Activated naive CD4-positive, alpha-beta T cell (primary cell): ENCODE results near the gene ZNF497.
"Not testable (repeated sequence)": the region's sequence is repeated elsewhere in the genome, so short reads cannot be mapped to it uniquely, and the experiment has no call there.

ENCODE experiments used
- DNase-seq, 4 experiments: peaks; one replicate each; lab custom pipeline; 2025; lab: John Stamatoyannopoulos, UW

ZNF497 gene

GRCh38 chr19:58348080-58348479, 14.5 kb downstream of the ZNF497 start:
- not testable (repeated sequence) for DNase-seq

- peak in 3 of 4 experiments; percentile 38 to 60 (median 43) for DNase-seq
Measured at GRCh38 chr19:58346961-58347929, 15.3 kb downstream of the ZNF497 start.

GRCh38 chr19:58345558-58345957, 17.0 kb downstream of the ZNF497 start:
- DNase-seq = no peak

GRCh38 chr19:58338825-58339558, 23.6 kb downstream of the ZNF497 start:
- DNase-seq = no peak

GRCh38 chr19:58338336-58338735, 24.2 kb downstream of the ZNF497 start:
- DNase-seq = no peak

GRCh38 chr19:58336820-58337219, 25.7 kb downstream of the ZNF497 start:
- no peak for DNase-seq

GRCh38 chr19:58336216-58336615, 26.3 kb downstream of the ZNF497 start:
- no peak for DNase-seq

- no peak for DNase-seq
Measured at GRCh38 chr19:58335630-58336029, 26.9 kb downstream of the ZNF497 start.

GRCh38 chr19:58334691-58335249, 27.8 kb downstream of the ZNF497 start:
- no peak for DNase-seq

- DNase-seq = no peak
Measured at GRCh38 chr19:58332697-58333096, 29.9 kb downstream of the ZNF497 start.

GRCh38 chr19:58330458-58330857, 32.1 kb downstream of the ZNF497 start:
- no peak for DNase-seq

- DNase-seq = peak in 1 of 4 experiments; percentile 17
Measured at GRCh38 chr19:58328999-58329398, 33.6 kb downstream of the ZNF497 start.

- peak; percentile 53 to 81 (median 70) for DNase-seq
Measured at GRCh38 chr19:58326914-58327726, 35.4 kb downstream of the ZNF497 start, which contains the start of gene ZSCAN22. ZSCAN22 (plus strand) TSS chr19:58326994; CDS start chr19:58334803, 7,809 bp downstream.

GRCh38 chr19:58326501-58326913, 36.0 kb downstream of the ZNF497 start:
- no peak for DNase-seq

GRCh38 chr19:58325311-58326022, 37.1 kb downstream of the ZNF497 start:
- DNase-seq = no peak

- no peak for DNase-seq
Measured at GRCh38 chr19:58319241-58319640, 43.3 kb downstream of the ZNF497 start.

- DNase-seq = no peak
Measured at GRCh38 chr19:58318297-58318696, 44.3 kb downstream of the ZNF497 start.

GRCh38 chr19:58317476-58318072, 45.0 kb downstream of the ZNF497 start:
- no peak for DNase-seq

- DNase-seq = no peak
Measured at GRCh38 chr19:58315580-58315979, 47.0 kb downstream of the ZNF497 start.

GRCh38 chr19:58311345-58311865, 51.1 kb downstream of the ZNF497 start:
- no peak for DNase-seq
